Uterus (tissue), 4 donors: Measurements from ENCODE around the gene APOBEC3H. TPM values are rescaled to one million over a fixed set of nuclear protein-coding genes. Genes with fewer than 3 reads are reported as not detected.

Experiments used
- DNase-seq, 2 donors: peaks; one replicate each; pipeline ENCODE4 v3.0.0-alpha.2; 2019 to 2020
- H3K27ac ChIP-seq, 2 donors: fragments of 200-600 bp; sonication (generic); 1 replicate in 1 of 2; 2 replicates in 1 of 2; pipeline ENCODE4 v1.5.1; 2016 to 2018
- H3K27me3 ChIP-seq, 2 donors: fragments of 200-600 bp; sonication (generic); one replicate each; pipeline ENCODE4 v1.5.1; 2018 to 2019; ENCODE audit warnings: control low read depth in 1 of 2
- H3K36me3 ChIP-seq, 2 donors: fragments of 200-600 bp; sonication (generic); one replicate each; pipeline ENCODE4 v1.5.1; 2019; ENCODE audit warnings: control low read depth in 1 of 2
- H3K4me1 ChIP-seq, 2 donors: fragments of 200-600 bp; sonication (generic); one replicate each; pipeline ENCODE4 v1.5.1; 2018 to 2019; ENCODE audit warnings: control low read depth in 1 of 2
- H3K4me3 ChIP-seq, 2 donors: fragments of 200-600 bp; sonication (generic); 1 replicate in 1 of 2; 2 replicates in 1 of 2; pipeline ENCODE4 v1.5.1; 2018 to 2019; ENCODE audit warnings: mild to moderate bottlenecking in 1 of 2
- H3K9me3 ChIP-seq, 2 donors: fragments of 200-600 bp; sonication (generic); one replicate each; pipeline ENCODE4 v1.5.1; 2019; ENCODE audit warnings: control low read depth in 1 of 2
- CTCF ChIP-seq, 4 experiments: fragments of 200-600 bp in 2 of 4; fragments of 450-650 bp in 2 of 4; sonication (generic) in 2 of 4; IDR thresholded peaks; one replicate each; pipeline ENCODE4 v1.5.1; 2016 to 2019; ENCODE audit warnings: antibody characterized with exemption in 4 of 4, mild to moderate bottlenecking in 2 of 4, moderate library complexity in 1 of 4
- POLR2A ChIP-seq, 2 donors: fragments of 450-650 bp; IDR thresholded peaks; one replicate each; pipeline ENCODE4 v1.6.1; 2016; ENCODE audit warnings: antibody characterized with exemption in 2 of 2, mild to moderate bottlenecking in 1 of 2, moderate library complexity in 1 of 2
- intact Hi-C: fragments of 100-400 bp; cut with DNase I; formaldehyde crosslinking; loops from one replicate; pipeline ENCODE4 v1.15.1; 2023; ENCODE audit warnings: low total_unique reads
- total RNA-seq, 4 donors: library from RNA; depleted of rRNA in 3 of 4; stranded (reverse); fragments of >200 nt in 3 of 4; gene quantifications; one replicate each; pipeline versions ENCODE4 v1.1.0 to v1.2.4, GENCODE V29; 2014 to 2023
- donor health status: DM: yes; HTN: yes; CAD: no.

The APOBEC3H gene
- total RNA-seq, 4 donors from 2014 or later = 0.69 TPM; not detected in 3

GRCh38 chr22:39083212-39084165, 13.6 kb upstream of the APOBEC3H start:
- H3K36me3 ChIP-seq = no peaks in the 10 kb centered on the region
- no peak for DNase-seq
- H3K9me3 ChIP-seq = no peaks in the 10 kb centered on the region
- H3K27me3 ChIP-seq = no peaks in the 10 kb centered on the region
- TF ChIP-seq CTCF (IDR thresholded peaks at IDR 0.05) (no peak), POLR2A (IDR thresholded peaks at IDR 0.05) (no peak)
- H3K4me1 ChIP-seq = no peaks in the 10 kb centered on the region
- intact Hi-C loops = no loop called here
- H3K4me3 ChIP-seq = no peak overlapping the region
- no peak overlapping the region for H3K27ac ChIP-seq

- Histone ChIP-seq H3K4me1 (no peaks in the 10 kb centered on the region), H3K4me3 (no peak overlapping the region), H3K27ac (no peak overlapping the region), H3K36me3 (no peaks in the 10 kb centered on the region), H3K27me3 (no peaks in the 10 kb centered on the region), H3K9me3 (no peaks in the 10 kb centered on the region)
- DNase-seq = no peak
- no peak for TF ChIP-seq POLR2A (IDR thresholded peaks at IDR 0.05)
- no peak for TF ChIP-seq CTCF (IDR thresholded peaks at IDR 0.05)
- intact Hi-C loops = no loop called here
Measured at GRCh38 chr22:39084666-39085065, 12.4 kb upstream of the APOBEC3H start.

GRCh38 chr22:39087098-39087497, 9.9 kb upstream of the APOBEC3H start:
- TF ChIP-seq POLR2A (IDR thresholded peaks at IDR 0.05) (no peak), CTCF (IDR thresholded peaks at IDR 0.05) (no peak)
- DNase-seq = no peak
- Histone ChIP-seq H3K27ac (no peak overlapping the region), H3K36me3 (no peaks in the 10 kb centered on the region), H3K4me3 (no peak overlapping the region), H3K27me3 (no peaks in the 10 kb centered on the region), H3K4me1 (no peaks in the 10 kb centered on the region), H3K9me3 (no peaks in the 10 kb centered on the region)
- intact Hi-C loops = no loop called here

GRCh38 chr22:39087881-39088684, 9.0 kb upstream of the APOBEC3H start:
- Histone ChIP-seq H3K27ac (no peak overlapping the region), H3K4me3 (no peak overlapping the region), H3K27me3 (no peaks in the 10 kb centered on the region), H3K9me3 (no peaks in the 10 kb centered on the region), H3K36me3 (no peaks in the 10 kb centered on the region), H3K4me1 (no peaks in the 10 kb centered on the region)
- TF ChIP-seq POLR2A (IDR thresholded peaks at IDR 0.05) = no peak
- TF ChIP-seq CTCF (IDR thresholded peaks at IDR 0.05) = no peak
- intact Hi-C loops = no loop called here
- DNase-seq = peak in 1 of 2 donors; percentile 34

GRCh38 chr22:39088685-39089032, 8.4 kb upstream of the APOBEC3H start:
- TF ChIP-seq CTCF (IDR thresholded peaks at IDR 0.05) (no peak), POLR2A (IDR thresholded peaks at IDR 0.05) (no peak)
- no peaks in the 10 kb centered on the region for H3K9me3 ChIP-seq
- intact Hi-C loops = no loop called here
- H3K27me3 ChIP-seq = no peaks in the 10 kb centered on the region
- no peak overlapping the region for H3K4me3 ChIP-seq
- no peaks in the 10 kb centered on the region for H3K36me3 ChIP-seq
- H3K4me1 ChIP-seq = no peaks in the 10 kb centered on the region
- DNase-seq = no peak
- H3K27ac ChIP-seq = no peak overlapping the region
